Tibial nerve (tissue), 4 donors: ENCODE results near the gene AUNIP.

Experiments used
- CTCF ChIP-seq, 5 experiments: fragments of 200-600 bp in 3 of 5; fragments of 450-650 bp in 2 of 5; sonication (generic) in 3 of 5; IDR thresholded peaks; one replicate each; pipeline ENCODE4 v1.5.1; 2016 to 2019; ENCODE audit warnings: antibody characterized with exemption in 5 of 5, mild to moderate bottlenecking in 3 of 5, moderate library complexity in 2 of 5
- EP300 ChIP-seq, 2 donors: sonication (generic); formaldehyde crosslinking; IDR thresholded peaks; one replicate each; pipeline ENCODE4 v1.6.1; 2017; ENCODE audit warnings: antibody characterized with exemption in 2 of 2, mild to moderate bottlenecking in 1 of 2
- POLR2A ChIP-seq, 2 donors: fragments of 450-650 bp; IDR thresholded peaks; one replicate each; pipeline ENCODE4 v1.6.1; 2017; ENCODE audit warnings: antibody characterized with exemption in 2 of 2, mild to moderate bottlenecking in 2 of 2, moderate library complexity in 2 of 2

GRCh38 chr1:25803368-25803767, 55.9 kb downstream of the AUNIP start:
- TF ChIP-seq CTCF (IDR thresholded peaks at IDR 0.05) (no peak), POLR2A (IDR thresholded peaks at IDR 0.05) (no peak), EP300 (IDR thresholded peaks at IDR 0.05) (no peak)
